ENCODE data around the gene CST7. TPM values are rescaled to one million over a fixed set of nuclear protein-coding genes. Genes with fewer than 3 reads are reported as not detected.

The CST7 gene
- total RNA-seq, 1 experiment from 2014 or later: not detected

- ChIA-PET POLR2A (ENCODE audit: low non-redundant PET) (no interaction called here), CTCF (no interaction called here)
- DNase-seq (ENCODE audit: low spot score): no peak
- H3K9me3 ChIP-seq (ENCODE audit: low read depth, low read length, poor library complexity, severe bottlenecking): no peaks in the 10 kb centered on the region
- no peaks in the 10 kb centered on the region for H3K27me3 ChIP-seq (replicated peaks; ENCODE audit: insufficient read depth, low read depth, low read length, poor library complexity)
- H3K4me1 ChIP-seq (ENCODE audit: insufficient read depth, low read length, poor library complexity, severe bottlenecking): no peaks in the 10 kb centered on the region
- no peaks in the 10 kb centered on the region for H3K36me3 ChIP-seq (ENCODE audit: insufficient read depth, low read length, poor library complexity, severe bottlenecking)
- H3K27ac ChIP-seq (ENCODE audit: low read depth, low read length, poor library complexity, severe bottlenecking): no peak overlapping the region
- TF ChIP-seq EZH2 (IDR thresholded peaks at IDR 0.05; ENCODE audit: borderline replicate concordance, low read depth, low read length, poor library complexity, severe bottlenecking): no peak
- TF ChIP-seq CTCF (conservative IDR thresholded peaks at IDR 0.05; ENCODE audit: low read depth, low read length): no peak
- no peak overlapping the region for H3K4me3 ChIP-seq (ENCODE audit: low read depth, low read length, poor library complexity, severe bottlenecking)
- intact Hi-C loops (cut with micrococcal nuclease; ENCODE audit: unreplicated experiment): no loop called here
- no TSS peak for BruUV-seq (replicated peaks)
These were observed 4.6 kb downstream of the CST7 start for GRCh38 chr20:24953621-24954133.

- Histone ChIP-seq H3K4me1 (ENCODE audit: insufficient read depth, low read length, poor library complexity, severe bottlenecking) (no peaks in the 10 kb centered on the region), H3K36me3 (ENCODE audit: insufficient read depth, low read length, poor library complexity, severe bottlenecking) (no peaks in the 10 kb centered on the region), H3K27me3 (replicated peaks; ENCODE audit: insufficient read depth, low read depth, low read length, poor library complexity) (no peaks in the 10 kb centered on the region), H3K9me3 (ENCODE audit: low read depth, low read length, poor library complexity, severe bottlenecking) (no peaks in the 10 kb centered on the region), H3K27ac (ENCODE audit: low read depth, low read length, poor library complexity, severe bottlenecking) (no peak overlapping the region), H3K4me3 (ENCODE audit: low read depth, low read length, poor library complexity, severe bottlenecking) (no peak overlapping the region)
- CTCF ChIA-PET: no interaction called here
- intact Hi-C loops (cut with micrococcal nuclease; ENCODE audit: unreplicated experiment): no loop called here
- DNase-seq (ENCODE audit: low spot score): no peak
- TF ChIP-seq CTCF (conservative IDR thresholded peaks at IDR 0.05; ENCODE audit: low read depth, low read length) (no peak), EZH2 (IDR thresholded peaks at IDR 0.05; ENCODE audit: borderline replicate concordance, low read depth, low read length, poor library complexity, severe bottlenecking) (no peak)
- BruUV-seq (replicated peaks): no TSS peak
- POLR2A ChIA-PET (ENCODE audit: low non-redundant PET): no interaction called here
These were observed 5.1 kb downstream of the CST7 start for GRCh38 chr20:24954151-24954550.

- TF ChIP-seq CTCF (conservative IDR thresholded peaks at IDR 0.05; ENCODE audit: low read depth, low read length) (no peak), EZH2 (IDR thresholded peaks at IDR 0.05; ENCODE audit: borderline replicate concordance, low read depth, low read length, poor library complexity, severe bottlenecking) (no peak)
- Histone ChIP-seq H3K4me1 (ENCODE audit: insufficient read depth, low read length, poor library complexity, severe bottlenecking) (no peaks in the 10 kb centered on the region), H3K9me3 (ENCODE audit: low read depth, low read length, poor library complexity, severe bottlenecking) (no peaks in the 10 kb centered on the region), H3K27ac (ENCODE audit: low read depth, low read length, poor library complexity, severe bottlenecking) (no peak overlapping the region), H3K27me3 (replicated peaks; ENCODE audit: insufficient read depth, low read depth, low read length, poor library complexity) (no peaks in the 10 kb centered on the region), H3K4me3 (ENCODE audit: low read depth, low read length, poor library complexity, severe bottlenecking) (no peak overlapping the region), H3K36me3 (ENCODE audit: insufficient read depth, low read length, poor library complexity, severe bottlenecking) (no peaks in the 10 kb centered on the region)
- BruUV-seq (replicated peaks): no TSS peak
- intact Hi-C loops (cut with micrococcal nuclease; ENCODE audit: unreplicated experiment): no loop called here
- no peak for DNase-seq (ENCODE audit: low spot score)
- ChIA-PET POLR2A (ENCODE audit: low non-redundant PET) (no interaction called here), CTCF (no interaction called here)
These were observed 5.5 kb downstream of the CST7 start for GRCh38 chr20:24954566-24954965.
